GM15510 (cell line): Measurements from ENCODE around the gene NUDT1.

Experiments used
- POLR2A ChIP-seq: IDR thresholded peaks from 3 replicates; pipeline ENCODE4 v1.6.1; 2011; ENCODE audit warnings: borderline replicate concordance; ENCODE audit not compliant: insufficient read length; ENCODE audit errors: extremely low read depth

Gene NUDT1

DNA sequence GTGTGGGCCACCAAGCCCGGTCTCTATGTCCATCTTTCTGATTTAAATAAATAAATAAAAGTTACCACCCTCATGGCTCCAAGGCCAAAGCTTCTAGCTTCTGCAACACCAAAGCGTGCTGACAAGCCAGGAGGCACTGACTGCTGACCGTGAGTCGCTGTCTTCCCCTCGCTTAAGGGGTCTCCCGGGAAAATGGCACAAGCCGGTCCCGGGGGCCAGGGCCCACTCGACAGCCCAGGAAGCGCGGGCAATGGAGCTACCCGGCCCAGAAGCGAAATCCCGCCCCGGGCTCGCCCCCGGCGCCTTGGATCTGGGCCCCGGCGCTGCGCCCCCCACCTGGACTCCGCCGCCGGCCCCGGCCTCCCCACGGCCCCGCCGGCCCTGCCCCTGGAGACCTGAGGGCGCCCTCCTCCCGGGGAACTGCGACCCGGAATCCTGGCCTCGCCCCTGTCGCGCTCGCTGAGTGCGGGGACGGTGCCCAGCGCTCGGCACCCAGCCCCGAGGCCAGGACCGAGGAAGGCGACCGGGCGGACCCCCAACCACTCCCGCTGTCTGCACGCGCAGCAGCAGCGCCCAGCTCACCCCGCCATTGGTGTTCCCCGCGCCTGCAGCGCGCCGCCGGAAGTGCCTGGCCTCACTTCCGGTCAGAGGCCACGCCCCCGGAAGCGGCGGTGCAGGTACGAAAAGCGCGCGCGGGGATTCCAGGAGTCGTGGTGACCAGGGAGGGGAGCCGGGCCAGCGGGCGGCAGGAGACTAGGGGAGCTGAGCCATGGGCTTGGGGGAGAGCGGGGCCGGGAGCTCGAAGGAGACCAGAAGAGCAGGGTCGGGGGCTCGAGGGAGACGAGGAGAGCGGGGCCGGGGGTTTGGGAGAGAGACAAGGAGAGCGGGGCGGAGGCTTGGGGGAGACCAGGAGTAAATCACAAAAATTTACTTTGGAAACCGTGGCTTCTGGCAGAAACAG lies at the start of gene NUDT1, which contains the start of gene MRM2:
Gene NUDT1, plus strand, starts transcription at position 647 of the 961 bp plus-strand sequence. CDS start 2,349 bp downstream, outside the sequence.
Gene MRM2, minus strand, starts transcription at position 626 of the 961 bp plus-strand sequence. Its CDS starts 36 bp downstream, at position 590.
- peak; percentile 94 for TF ChIP-seq POLR2A

DNA sequence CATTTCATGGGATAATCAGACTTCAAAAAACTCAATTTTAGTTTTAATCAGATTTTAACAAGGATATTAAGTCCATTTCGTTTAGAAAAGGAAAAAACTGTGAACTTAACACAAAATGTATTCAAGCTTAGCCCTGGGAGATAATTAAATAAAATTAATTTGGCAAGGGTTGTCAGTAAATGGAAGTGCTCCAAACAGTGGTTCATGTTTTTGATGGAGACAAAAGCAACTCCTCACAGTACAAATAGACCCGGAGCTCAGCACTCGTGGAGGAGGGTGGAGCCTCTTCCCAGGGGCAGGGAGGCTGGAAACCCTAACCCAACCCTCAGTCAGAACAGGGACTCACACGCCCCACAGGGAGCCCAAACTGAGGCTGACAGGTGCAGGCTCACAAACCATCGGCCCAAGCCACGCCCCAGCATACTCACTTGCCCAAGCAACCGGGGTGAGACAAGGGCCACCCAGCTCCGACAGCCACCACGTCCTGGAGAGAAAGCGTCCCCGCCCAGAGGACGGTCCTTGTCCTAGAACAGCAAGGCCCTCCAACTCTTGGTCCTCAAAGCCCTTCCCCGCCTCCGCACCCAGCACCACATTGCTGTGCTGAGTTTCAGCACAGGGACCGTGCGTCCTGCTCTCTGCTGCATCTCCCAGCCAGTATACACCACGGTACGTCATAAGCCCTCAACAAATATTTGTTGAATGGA lies 49.0 kb upstream of the NUDT1 start:
- no peak for TF ChIP-seq POLR2A

DNA sequence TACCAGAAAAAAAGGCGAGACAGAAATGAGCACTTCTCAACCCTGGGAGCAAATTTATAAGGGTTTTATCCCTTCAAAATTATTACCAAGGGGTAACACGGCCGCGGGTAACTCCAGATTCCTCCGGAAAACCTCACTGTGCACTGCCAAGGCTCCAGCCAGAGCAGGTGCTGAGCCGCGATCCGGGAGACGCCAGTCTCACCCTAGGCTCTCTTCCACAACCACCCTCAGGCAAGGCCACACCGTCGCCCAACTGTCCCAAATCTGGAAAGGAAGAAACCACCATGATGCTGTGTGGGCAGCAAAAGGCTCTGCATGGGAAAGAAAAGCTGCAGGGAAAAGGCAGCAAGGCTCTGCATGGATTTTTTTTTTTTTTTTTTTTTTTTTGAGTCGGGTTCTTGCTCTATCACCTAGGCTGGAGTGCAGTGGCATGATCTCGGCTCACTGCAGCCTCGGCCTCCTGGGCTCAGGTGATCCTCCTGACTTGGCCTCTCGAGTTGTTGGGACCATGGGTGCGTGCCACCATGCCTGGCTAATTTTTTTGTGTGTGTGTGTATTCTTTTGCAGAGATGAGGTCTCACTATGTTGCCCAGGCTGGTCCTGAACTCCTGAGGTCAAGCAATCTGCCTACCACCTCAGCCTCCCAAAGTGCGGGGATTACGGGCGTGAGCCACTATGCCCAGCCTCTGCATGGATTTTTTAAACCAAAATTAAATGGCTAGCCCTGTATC lies 48.3 kb upstream of the NUDT1 start:
- no peak for TF ChIP-seq POLR2A

DNA sequence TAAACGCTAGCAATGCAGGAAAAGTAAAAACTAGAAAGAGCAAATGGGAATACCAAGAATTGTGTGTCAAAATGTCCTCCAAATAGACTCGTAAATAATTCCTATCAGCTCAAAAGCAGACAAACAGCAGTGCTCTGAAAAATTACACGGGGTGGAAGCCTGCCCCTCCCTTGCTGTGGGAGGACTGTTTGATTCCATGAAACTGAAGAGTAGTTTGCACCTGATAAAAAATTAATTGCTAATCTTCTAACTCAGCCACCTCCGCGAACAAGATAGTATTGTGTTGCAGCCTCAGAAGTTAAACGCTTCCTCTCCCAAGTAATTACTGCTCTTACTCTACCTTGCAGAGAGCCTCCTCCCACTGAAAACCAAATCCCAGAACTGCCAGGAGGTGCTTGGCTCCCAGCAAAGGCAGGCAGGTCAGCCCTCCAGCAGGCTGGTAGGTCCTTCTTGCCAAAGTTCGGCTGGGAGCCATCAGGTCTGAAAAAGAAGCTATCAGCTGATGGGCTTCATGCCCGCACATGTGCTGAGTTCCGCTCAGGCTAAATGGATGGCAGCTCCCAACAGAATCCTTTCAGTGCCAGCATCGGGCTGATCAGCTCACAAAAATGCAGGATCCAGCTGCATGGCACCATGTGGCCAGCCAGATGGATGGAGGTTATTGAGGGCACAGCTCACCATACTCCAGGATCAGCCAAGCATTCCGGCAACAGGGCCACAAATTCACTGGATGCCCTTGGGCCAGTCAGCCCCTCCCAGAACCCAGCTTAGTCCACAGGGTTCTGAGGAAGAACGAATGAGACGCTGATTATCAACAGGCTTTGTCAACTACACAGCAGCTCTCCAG lies 46.4 kb upstream of the NUDT1 start:
- TF ChIP-seq POLR2A: no peak

DNA sequence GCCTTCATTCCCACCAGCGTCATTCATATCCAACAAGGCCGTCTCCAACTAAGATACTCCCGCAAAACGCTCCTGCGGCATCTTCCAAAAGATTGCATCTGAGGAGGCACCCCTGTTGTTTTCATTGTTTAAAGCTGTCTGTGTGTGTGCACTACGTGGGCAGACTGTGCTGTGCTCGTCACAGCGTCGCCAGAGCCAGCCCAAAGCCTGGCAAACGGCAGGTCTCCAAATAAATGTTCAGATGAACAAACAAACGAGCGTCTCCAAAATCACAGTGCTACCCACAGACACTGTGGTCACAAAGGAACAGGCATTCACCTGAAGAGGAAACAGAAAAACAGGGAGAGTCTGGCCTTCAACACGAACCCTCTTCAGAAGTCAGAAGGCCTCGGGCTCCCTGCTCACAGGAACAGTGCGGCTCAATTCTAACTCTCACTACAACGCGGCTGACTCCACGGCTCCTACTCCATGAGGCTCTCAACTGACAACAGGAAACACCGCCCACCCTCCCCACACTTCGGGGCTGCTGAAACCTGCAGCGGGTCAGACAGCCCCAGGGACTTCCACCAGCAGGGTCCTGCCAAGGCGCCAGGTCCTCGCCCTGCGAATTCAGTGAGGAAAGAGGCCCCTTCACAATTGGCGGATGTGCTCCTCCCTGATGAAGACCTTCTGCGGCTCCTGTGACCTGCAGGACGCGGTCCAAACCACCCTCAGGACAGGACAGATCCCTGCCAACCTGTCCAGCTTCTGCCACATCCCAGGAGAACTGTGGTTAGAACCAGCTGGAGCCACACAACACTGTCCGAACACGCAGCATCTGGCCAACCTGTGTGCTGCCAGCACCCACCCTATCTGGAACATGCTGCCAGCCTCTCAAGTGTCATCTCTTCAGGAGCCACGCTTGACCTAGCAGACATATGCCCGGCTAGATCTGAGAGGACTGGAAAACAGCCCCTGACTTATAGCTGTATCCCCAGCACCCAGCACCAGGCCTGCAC lies 45.3 kb upstream of the NUDT1 start:
- no peak for TF ChIP-seq POLR2A

DNA sequence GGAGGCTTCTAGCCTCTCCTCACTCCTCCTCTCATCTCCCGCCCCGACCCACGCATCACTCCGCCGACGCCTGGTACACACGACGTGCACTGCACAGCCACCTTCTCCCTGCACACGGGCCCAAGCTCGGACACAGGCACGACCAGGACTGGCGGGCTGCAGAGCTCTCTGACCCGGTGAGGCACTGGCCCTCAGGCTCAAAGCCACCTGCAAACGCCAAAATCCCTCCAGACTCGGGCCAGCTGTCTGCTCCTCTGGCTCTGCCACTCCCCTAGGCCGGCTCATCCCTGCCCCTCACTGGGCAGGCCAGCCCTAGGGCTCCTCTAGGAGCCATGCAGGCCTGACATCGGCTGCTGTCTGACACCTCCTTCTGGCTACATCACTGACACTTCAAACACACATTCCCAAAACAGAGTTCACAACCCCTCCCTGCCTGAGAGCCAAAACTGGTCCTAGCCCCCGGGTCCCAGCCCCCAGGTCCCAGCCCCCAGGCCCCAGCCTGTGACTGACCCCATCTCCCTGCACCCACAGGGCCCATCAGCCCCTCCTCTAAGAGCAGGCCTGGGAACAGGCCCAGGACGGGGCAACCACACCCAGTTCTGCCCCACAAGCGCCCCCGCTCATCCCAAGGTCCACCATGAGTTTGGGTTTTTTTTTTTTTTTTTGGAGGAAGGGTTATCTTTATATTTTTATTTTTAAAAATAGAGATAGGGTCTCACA lies 44.4 kb upstream of the NUDT1 start:
- TF ChIP-seq POLR2A: no peak

DNA sequence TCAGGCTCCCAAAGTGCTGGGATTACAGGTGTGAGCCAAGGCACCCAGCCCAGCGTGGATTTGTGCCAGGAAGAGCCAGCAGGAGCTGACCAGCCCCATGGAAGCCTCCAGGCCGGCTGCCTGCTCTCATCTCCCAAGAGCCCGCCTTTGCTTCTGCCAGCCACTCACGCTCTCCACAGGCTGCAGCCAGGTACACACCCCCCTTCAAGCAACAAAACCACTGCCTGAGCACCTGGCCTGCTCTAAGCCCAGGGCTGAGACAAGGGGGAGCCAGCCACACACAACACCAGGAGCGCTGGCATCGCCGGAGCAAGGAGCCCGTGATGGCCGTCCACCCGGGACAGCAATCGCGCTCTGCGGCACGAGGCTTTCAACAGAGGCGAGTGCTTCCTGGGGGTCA lies 43.8 kb upstream of the NUDT1 start:
- no peak for TF ChIP-seq POLR2A

DNA sequence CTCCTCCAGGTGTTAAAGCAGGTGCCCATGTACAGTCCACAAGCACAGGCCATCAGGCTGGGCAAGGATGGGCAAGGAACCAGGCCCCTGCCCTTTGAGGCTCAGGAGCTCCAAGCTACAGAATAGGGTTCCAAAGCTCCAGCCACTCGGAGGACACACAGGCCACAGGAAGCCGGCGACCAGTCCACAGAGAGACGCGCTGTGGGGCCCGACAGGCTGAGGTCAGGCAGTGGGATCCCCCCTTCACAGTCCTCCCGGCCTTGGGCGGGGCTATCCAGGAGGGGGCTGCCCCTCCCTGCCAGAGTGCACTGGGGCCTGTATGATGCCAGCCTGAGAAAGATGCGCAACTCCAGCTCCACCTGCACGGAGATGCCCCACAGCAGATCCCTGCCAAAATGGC lies 43.3 kb upstream of the NUDT1 start:
- no peak for TF ChIP-seq POLR2A

DNA sequence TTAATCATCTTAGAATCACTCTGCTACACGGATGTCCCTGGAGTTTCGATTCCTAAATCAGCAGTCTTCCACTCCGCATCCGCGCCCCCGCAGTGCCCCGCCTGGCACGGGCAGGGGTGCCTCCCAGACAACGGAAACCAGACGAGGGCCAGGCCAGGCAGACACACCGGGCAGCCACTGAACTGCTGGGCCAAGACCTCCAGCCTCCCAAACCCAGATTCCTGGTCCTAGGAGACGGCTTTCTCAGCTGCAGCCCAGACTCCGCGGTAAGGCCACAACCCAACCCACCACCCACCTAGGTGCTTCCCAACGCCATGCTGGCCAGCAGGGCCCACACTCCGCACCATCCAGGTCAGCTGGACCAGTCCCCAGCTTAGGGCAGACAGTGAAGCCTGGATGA lies 42.5 kb upstream of the NUDT1 start:
- no peak for TF ChIP-seq POLR2A

DNA sequence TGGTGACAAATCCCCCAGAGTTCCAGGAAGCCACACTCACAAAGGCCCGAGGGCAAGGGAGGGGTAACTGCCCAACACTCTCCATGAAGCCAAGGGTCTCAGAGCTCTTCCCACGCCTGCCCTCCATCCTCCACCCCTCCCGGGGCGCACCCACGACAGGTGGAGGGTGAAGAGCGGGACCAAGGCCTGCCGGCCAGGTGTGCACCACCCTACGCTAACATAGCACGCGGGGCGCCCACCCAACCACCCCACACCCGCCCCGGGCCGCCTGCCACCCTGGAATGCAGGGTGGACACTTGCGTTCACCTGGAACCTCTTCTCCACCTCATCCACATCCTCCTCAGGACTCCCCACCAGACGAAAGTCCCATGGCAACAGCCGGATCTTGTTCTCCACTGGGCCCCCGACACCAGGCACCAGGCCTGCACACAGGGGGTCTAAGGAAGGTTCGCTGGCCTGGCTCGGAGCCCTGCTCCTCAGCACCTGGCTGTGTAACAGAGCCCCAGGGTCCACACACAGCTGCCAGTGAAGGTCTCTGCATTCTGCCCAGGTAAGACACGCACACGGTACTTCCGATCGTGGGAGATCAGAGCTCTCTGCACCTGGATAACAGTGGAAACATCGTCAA lies 42.0 kb upstream of the NUDT1 start:
- no peak for TF ChIP-seq POLR2A

DNA sequence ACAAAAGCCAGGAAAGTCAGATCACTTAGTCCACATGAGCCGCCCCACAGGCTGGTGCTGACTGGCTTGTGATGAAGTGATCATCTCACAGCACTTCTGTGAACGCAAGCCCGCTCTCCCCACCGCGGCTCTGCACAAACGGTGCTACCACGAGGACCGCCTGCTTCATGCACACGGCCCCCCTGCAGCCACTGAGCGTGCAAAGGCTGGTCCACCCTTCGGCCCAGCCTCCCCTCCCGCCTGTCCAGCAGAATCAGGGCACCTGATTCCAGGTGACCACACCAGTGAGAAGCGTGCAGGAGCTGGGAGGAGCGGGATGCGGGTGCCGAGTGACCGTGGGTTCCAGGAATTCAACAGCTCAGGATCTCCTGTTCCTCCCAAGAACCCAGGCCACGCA lies 41.4 kb upstream of the NUDT1 start:
- no peak for TF ChIP-seq POLR2A

DNA sequence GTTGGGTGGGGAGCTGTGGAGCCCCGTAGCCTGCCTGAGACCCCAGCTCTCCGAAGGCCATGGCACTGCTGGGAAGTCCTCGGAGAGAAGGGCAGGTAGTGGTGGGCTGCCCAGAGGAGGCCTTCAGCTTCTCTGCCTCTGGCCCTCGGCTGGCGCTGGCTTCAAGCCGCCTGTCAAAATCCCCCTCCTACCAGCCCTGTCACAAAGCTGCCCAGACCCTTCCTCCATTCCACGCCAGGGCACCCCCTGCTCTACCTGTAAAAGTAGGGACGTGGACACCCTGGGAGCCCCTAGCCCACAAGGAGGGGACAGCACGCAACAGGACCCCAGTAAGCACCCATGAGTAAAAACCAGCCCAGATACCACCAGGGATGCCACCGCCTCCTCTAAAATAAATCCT lies 40.9 kb upstream of the NUDT1 start:
- TF ChIP-seq POLR2A: no peak
